HL-60 (cell line): ENCODE measurements around the gene ZPBP2.

Experiments
- DNase-seq, 2 experiments: peaks; one replicate each; pipeline ENCODE4 v3.0.0-alpha.2; 2010 to 2020; ENCODE audit warnings: low read depth in 1 of 2, low spot score in 1 of 2
- H3K27ac ChIP-seq: fragments of 250-450 bp; sonication (Bioruptor Pico); replicated peaks from 2 replicates; pipeline ENCODE4 v1.5.1; 2020; ENCODE audit warnings: mild to moderate bottlenecking, moderate library complexity
- H3K27me3 ChIP-seq: fragments of 250-450 bp; sonication (Bioruptor Pico); 2 replicates; pipeline ENCODE4 v1.5.1; 2021; ENCODE audit warnings: mild to moderate bottlenecking, moderate library complexity; ENCODE audit not compliant: insufficient read depth, poor library complexity, severe bottlenecking
- H3K4me3 ChIP-seq: replicated peaks from 2 replicates; pipeline ENCODE4 v1.5.1; 2011; ENCODE audit warnings: mild to moderate bottlenecking, control low read depth, low read length; ENCODE audit not compliant: insufficient read depth
- CTCF ChIP-seq: IDR thresholded peaks from one replicate; pipeline ENCODE4 v1.5.1; 2011; ENCODE audit warnings: low read length, control low read depth, inconsistent platforms; ENCODE audit not compliant: insufficient read depth
- GABPA ChIP-seq: IDR thresholded peaks from 2 replicates; pipeline ENCODE4 v1.6.1; 2012; ENCODE audit warnings: low read depth
- POLR2AphosphoS5 ChIP-seq: IDR thresholded peaks from 2 replicates; pipeline ENCODE4 v1.6.1; 2012; ENCODE audit warnings: low read depth
- SPI1 ChIP-seq: IDR thresholded peaks from 2 replicates; pipeline ENCODE4 v1.6.1; 2012; ENCODE audit warnings: low read depth, mild to moderate bottlenecking, borderline replicate concordance
- TF ChIP-seq, protein P1 (sequence below): IDR thresholded peaks from 2 replicates; pipeline ENCODE4 v1.6.1; 2012; ENCODE audit warnings: low read depth; ENCODE audit not compliant: insufficient replicate concordance

Gene ZPBP2

DNA sequence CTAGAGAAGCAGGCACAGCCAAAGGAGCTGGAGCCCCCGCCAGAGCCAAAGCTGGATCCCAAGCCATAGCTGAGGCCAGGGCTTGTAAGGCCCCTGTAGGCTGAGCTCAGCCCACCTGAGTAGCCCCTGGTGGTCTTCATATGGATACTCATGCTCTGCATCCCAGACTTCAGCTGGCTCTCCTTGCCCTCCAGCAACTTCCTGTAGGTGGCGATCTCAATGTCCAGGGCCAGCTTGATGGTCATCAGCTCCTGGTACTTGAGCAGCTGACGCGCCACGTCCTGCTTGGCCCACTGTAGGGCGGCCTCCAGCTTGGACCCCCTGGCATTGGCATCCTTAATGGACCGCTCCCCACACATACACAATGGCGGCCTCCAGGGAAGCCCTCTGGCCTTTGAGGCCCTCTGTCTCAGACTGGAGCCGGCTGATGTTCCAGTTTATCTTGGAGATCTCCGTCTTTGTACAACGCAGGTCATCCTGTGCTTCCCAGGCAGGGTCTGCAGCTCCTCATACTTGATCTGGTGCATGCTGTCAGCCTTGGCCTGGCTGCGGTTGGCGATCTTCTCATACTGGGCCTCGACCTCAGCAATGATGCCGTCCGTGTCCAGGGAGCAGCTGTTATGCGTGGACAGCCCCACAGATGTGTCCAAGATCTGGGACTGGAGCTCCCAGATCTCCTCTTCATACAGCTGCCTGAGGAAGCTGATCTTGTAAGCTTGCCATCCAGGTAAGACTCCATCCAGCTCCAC lies 32.8 kb upstream of the ZPBP2 start:
- no peak overlapping the region for H3K4me3 ChIP-seq
- H3K27me3 ChIP-seq = no peaks in the 10 kb centered on the region
- no peak overlapping the region for H3K27ac ChIP-seq
- TF ChIP-seq SPI1 (no peak), POLR2AphosphoS5 (no peak), GABPA (no peak), CTCF (no peak)
- TF ChIP-seq, protein P1, sequence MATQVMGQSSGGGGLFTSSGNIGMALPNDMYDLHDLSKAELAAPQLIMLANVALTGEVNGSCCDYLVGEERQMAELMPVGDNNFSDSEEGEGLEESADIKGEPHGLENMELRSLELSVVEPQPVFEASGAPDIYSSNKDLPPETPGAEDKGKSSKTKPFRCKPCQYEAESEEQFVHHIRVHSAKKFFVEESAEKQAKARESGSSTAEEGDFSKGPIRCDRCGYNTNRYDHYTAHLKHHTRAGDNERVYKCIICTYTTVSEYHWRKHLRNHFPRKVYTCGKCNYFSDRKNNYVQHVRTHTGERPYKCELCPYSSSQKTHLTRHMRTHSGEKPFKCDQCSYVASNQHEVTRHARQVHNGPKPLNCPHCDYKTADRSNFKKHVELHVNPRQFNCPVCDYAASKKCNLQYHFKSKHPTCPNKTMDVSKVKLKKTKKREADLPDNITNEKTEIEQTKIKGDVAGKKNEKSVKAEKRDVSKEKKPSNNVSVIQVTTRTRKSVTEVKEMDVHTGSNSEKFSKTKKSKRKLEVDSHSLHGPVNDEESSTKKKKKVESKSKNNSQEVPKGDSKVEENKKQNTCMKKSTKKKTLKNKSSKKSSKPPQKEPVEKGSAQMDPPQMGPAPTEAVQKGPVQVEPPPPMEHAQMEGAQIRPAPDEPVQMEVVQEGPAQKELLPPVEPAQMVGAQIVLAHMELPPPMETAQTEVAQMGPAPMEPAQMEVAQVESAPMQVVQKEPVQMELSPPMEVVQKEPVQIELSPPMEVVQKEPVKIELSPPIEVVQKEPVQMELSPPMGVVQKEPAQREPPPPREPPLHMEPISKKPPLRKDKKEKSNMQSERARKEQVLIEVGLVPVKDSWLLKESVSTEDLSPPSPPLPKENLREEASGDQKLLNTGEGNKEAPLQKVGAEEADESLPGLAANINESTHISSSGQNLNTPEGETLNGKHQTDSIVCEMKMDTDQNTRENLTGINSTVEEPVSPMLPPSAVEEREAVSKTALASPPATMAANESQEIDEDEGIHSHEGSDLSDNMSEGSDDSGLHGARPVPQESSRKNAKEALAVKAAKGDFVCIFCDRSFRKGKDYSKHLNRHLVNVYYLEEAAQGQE = no peak
- no peak for DNase-seq

GRCh38 chr17:39836117-39836516 lies 31.9 kb upstream of the ZPBP2 start:
- Histone ChIP-seq H3K27ac (no peak overlapping the region), H3K27me3 (no peaks in the 10 kb centered on the region), H3K4me3 (no peak overlapping the region)
- TF ChIP-seq POLR2AphosphoS5 (no peak), CTCF (no peak), SPI1 (no peak), GABPA (no peak)
- TF ChIP-seq, protein P1 = no peak
- no peak for DNase-seq

GRCh38 chr17:39838057-39838456 lies 29.9 kb upstream of the ZPBP2 start:
- H3K27me3 ChIP-seq = peaks cover 4% of the 10 kb centered on the region
- H3K27ac ChIP-seq = no peak overlapping the region
- H3K4me3 ChIP-seq = no peak overlapping the region
- TF ChIP-seq GABPA = no peak
- no peak for TF ChIP-seq CTCF
- no peak for TF ChIP-seq SPI1
- TF ChIP-seq POLR2AphosphoS5 = no peak
- TF ChIP-seq, protein P1 = no peak
- DNase-seq = no peak
